ENCODE results near the gene PPARD.
A peak's percentile ranks its signal among the peaks of the same experiment; 100 is the strongest.

Gene PPARD

GRCh38 chr6:35296931-35297600, 45.3 kb upstream of the PPARD start:
- Histone ChIP-seq H3K4ac (ENCODE audit: low read depth, low read length) (no peak overlapping the region), H3K4me2 (ENCODE audit: low read length) (no peak overlapping the region), H3K79me2 (ENCODE audit: control insufficient read depth, insufficient read depth, low read length) (no peaks in the 10 kb centered on the region), H3K23ac (ENCODE audit: low read length) (no peak overlapping the region), H3K79me1 (ENCODE audit: low read length) (no peaks in the 10 kb centered on the region), H3K18ac (ENCODE audit: low read length) (no peak overlapping the region), H3K9ac (ENCODE audit: low read length) (peak overlapping the region; percentile 28), H2BK5ac (ENCODE audit: low read length) (no peak overlapping the region), H4K8ac (ENCODE audit: low read depth, low read length) (no peak overlapping the region), H2BK15ac (replicated peaks; ENCODE audit: low read depth) (no peak overlapping the region), H3K27me3 (ENCODE audit: insufficient read depth, low read length, poor library complexity) (no peaks in the 10 kb centered on the region), H3K27ac (ENCODE audit: low read depth, low read length) (no peak overlapping the region), H3K36me3 (ENCODE audit: control insufficient read depth, insufficient read depth, low read length) (no peaks in the 10 kb centered on the region), H3K4me3 (ENCODE audit: low read length) (no peak overlapping the region), H2AK5ac (ENCODE audit: low read length) (peak overlapping the region; percentile 5), H3K56ac (ENCODE audit: low read length) (peak overlapping the region; percentile 29), H2BK120ac (ENCODE audit: low read depth, low read length) (no peak overlapping the region), H3K4me1 (ENCODE audit: control insufficient read depth, low read depth, low read length) (peaks cover 5% of the 10 kb centered on the region), H4K5ac (ENCODE audit: low read length) (no peak overlapping the region)
- no peak for DNase-seq
- WGBS (ENCODE audit: extremely low coverage, insufficient coverage, low lambda C conversion rate), result no CpG with 5 or more reads among the region's 6 CpGs

- Histone ChIP-seq H3K36me3 (ENCODE audit: control insufficient read depth, insufficient read depth, low read length) (no peaks in the 10 kb centered on the region), H3K4me1 (ENCODE audit: control insufficient read depth, low read depth, low read length) (peaks cover 5% of the 10 kb centered on the region), H2BK5ac (ENCODE audit: low read length) (no peak within 1 kb of the TSS), H3K79me2 (ENCODE audit: control insufficient read depth, insufficient read depth, low read length) (no peaks in the 10 kb centered on the region), H3K27ac (ENCODE audit: low read depth, low read length) (no peak within 1 kb of the TSS), H3K4me2 (ENCODE audit: low read length) (peak within 1 kb of the TSS; percentile 51), H3K79me1 (ENCODE audit: low read length) (no peaks in the 10 kb centered on the region), H3K9ac (ENCODE audit: low read length) (peak within 1 kb of the TSS; percentile 73), H4K8ac (ENCODE audit: low read depth, low read length) (no peak within 1 kb of the TSS), H3K4ac (ENCODE audit: low read depth, low read length) (no peak within 1 kb of the TSS), H3K23ac (ENCODE audit: low read length) (no peak within 1 kb of the TSS), H2BK120ac (ENCODE audit: low read depth, low read length) (no peak within 1 kb of the TSS), H2AK5ac (ENCODE audit: low read length) (peak within 1 kb of the TSS; percentile 5), H3K18ac (ENCODE audit: low read length) (peak within 1 kb of the TSS; percentile 24), H4K5ac (ENCODE audit: low read length) (no peak within 1 kb of the TSS), H2BK15ac (replicated peaks; ENCODE audit: low read depth) (no peak within 1 kb of the TSS), H3K27me3 (ENCODE audit: insufficient read depth, low read length, poor library complexity) (no peaks in the 10 kb centered on the region), H3K56ac (ENCODE audit: low read length) (peak within 1 kb of the TSS; percentile 91), H3K4me3 (ENCODE audit: low read length) (no peak within 1 kb of the TSS)
- peak; percentile 94 for DNase-seq
- WGBS (ENCODE audit: extremely low coverage, insufficient coverage, low lambda C conversion rate), result no CpG with 5 or more reads among the region's 35 CpGs
These were observed 44.5 kb upstream of the PPARD start, which contains the start of gene DEF6 for GRCh38 chr6:35297601-35298481. DEF6 (plus strand) TSS chr6:35297818; CDS start chr6:35297857, 39 bp downstream.

- Histone ChIP-seq H3K4me1 (ENCODE audit: control insufficient read depth, low read depth, low read length) (peaks cover 8% of the 10 kb centered on the region), H4K8ac (ENCODE audit: low read depth, low read length) (no peak overlapping the region), H4K5ac (ENCODE audit: low read length) (no peak overlapping the region), H2BK120ac (ENCODE audit: low read depth, low read length) (no peak overlapping the region), H3K79me2 (ENCODE audit: control insufficient read depth, insufficient read depth, low read length) (no peaks in the 10 kb centered on the region), H3K27me3 (ENCODE audit: insufficient read depth, low read length, poor library complexity) (no peaks in the 10 kb centered on the region), H3K79me1 (ENCODE audit: low read length) (no peaks in the 10 kb centered on the region), H3K18ac (ENCODE audit: low read length) (no peak overlapping the region), H3K56ac (ENCODE audit: low read length) (peak overlapping the region; percentile 91), H2BK15ac (replicated peaks; ENCODE audit: low read depth) (no peak overlapping the region), H3K4ac (ENCODE audit: low read depth, low read length) (no peak overlapping the region), H3K36me3 (ENCODE audit: control insufficient read depth, insufficient read depth, low read length) (no peaks in the 10 kb centered on the region), H2AK5ac (ENCODE audit: low read length) (no peak overlapping the region), H3K9ac (ENCODE audit: low read length) (peak overlapping the region; percentile 73), H3K4me3 (ENCODE audit: low read length) (no peak overlapping the region), H3K4me2 (ENCODE audit: low read length) (no peak overlapping the region), H3K23ac (ENCODE audit: low read length) (no peak overlapping the region), H2BK5ac (ENCODE audit: low read length) (no peak overlapping the region), H3K27ac (ENCODE audit: low read depth, low read length) (no peak overlapping the region)
- DNase-seq, result no peak
- no CpG with 5 or more reads among the region's 6 CpGs for WGBS (ENCODE audit: extremely low coverage, insufficient coverage, low lambda C conversion rate)
These were observed 43.7 kb upstream of the PPARD start for GRCh38 chr6:35298625-35299140.

GRCh38 chr6:35299674-35300073, 42.7 kb upstream of the PPARD start:
- Histone ChIP-seq H3K4me1 (ENCODE audit: control insufficient read depth, low read depth, low read length) (peaks cover 8% of the 10 kb centered on the region), H3K56ac (ENCODE audit: low read length) (no peak overlapping the region), H4K8ac (ENCODE audit: low read depth, low read length) (no peak overlapping the region), H2BK120ac (ENCODE audit: low read depth, low read length) (no peak overlapping the region), H4K5ac (ENCODE audit: low read length) (no peak overlapping the region), H3K4ac (ENCODE audit: low read depth, low read length) (no peak overlapping the region), H3K79me1 (ENCODE audit: low read length) (no peaks in the 10 kb centered on the region), H3K27ac (ENCODE audit: low read depth, low read length) (no peak overlapping the region), H3K4me3 (ENCODE audit: low read length) (no peak overlapping the region), H3K36me3 (ENCODE audit: control insufficient read depth, insufficient read depth, low read length) (no peaks in the 10 kb centered on the region), H3K9ac (ENCODE audit: low read length) (peak overlapping the region; percentile 35), H2BK5ac (ENCODE audit: low read length) (no peak overlapping the region), H3K79me2 (ENCODE audit: control insufficient read depth, insufficient read depth, low read length) (no peaks in the 10 kb centered on the region), H3K4me2 (ENCODE audit: low read length) (no peak overlapping the region), H3K27me3 (ENCODE audit: insufficient read depth, low read length, poor library complexity) (no peaks in the 10 kb centered on the region), H2AK5ac (ENCODE audit: low read length) (no peak overlapping the region), H2BK15ac (replicated peaks; ENCODE audit: low read depth) (no peak overlapping the region), H3K18ac (ENCODE audit: low read length) (no peak overlapping the region), H3K23ac (ENCODE audit: low read length) (no peak overlapping the region)
- DNase-seq, result no peak
- WGBS (ENCODE audit: extremely low coverage, insufficient coverage, low lambda C conversion rate), result no CpG with 5 or more reads among the region's 4 CpGs

- Histone ChIP-seq H3K36me3 (ENCODE audit: control insufficient read depth, insufficient read depth, low read length) (no peaks in the 10 kb centered on the region), H4K5ac (ENCODE audit: low read length) (no peak overlapping the region), H2BK15ac (replicated peaks; ENCODE audit: low read depth) (no peak overlapping the region), H4K8ac (ENCODE audit: low read depth, low read length) (no peak overlapping the region), H3K18ac (ENCODE audit: low read length) (no peak overlapping the region), H3K79me1 (ENCODE audit: low read length) (no peaks in the 10 kb centered on the region), H3K4me2 (ENCODE audit: low read length) (no peak overlapping the region), H3K79me2 (ENCODE audit: control insufficient read depth, insufficient read depth, low read length) (no peaks in the 10 kb centered on the region), H3K4ac (ENCODE audit: low read depth, low read length) (no peak overlapping the region), H3K4me1 (ENCODE audit: control insufficient read depth, low read depth, low read length) (peaks cover 8% of the 10 kb centered on the region), H2BK120ac (ENCODE audit: low read depth, low read length) (no peak overlapping the region), H3K56ac (ENCODE audit: low read length) (no peak overlapping the region), H3K27ac (ENCODE audit: low read depth, low read length) (no peak overlapping the region), H3K23ac (ENCODE audit: low read length) (no peak overlapping the region), H3K4me3 (ENCODE audit: low read length) (no peak overlapping the region), H2BK5ac (ENCODE audit: low read length) (no peak overlapping the region), H2AK5ac (ENCODE audit: low read length) (no peak overlapping the region), H3K9ac (ENCODE audit: low read length) (no peak overlapping the region), H3K27me3 (ENCODE audit: insufficient read depth, low read length, poor library complexity) (no peaks in the 10 kb centered on the region)
- no peak for DNase-seq
These were observed 41.5 kb upstream of the PPARD start for GRCh38 chr6:35300848-35301247.
